ENCODE measurements around the gene SUN1.
A peak's percentile ranks its signal among the peaks of the same experiment; 100 is the strongest.
"Not testable (repeated sequence)": the region's sequence is repeated elsewhere in the genome, so short reads cannot be mapped to it uniquely, and the experiment has no call there.

Gene SUN1, protein sequence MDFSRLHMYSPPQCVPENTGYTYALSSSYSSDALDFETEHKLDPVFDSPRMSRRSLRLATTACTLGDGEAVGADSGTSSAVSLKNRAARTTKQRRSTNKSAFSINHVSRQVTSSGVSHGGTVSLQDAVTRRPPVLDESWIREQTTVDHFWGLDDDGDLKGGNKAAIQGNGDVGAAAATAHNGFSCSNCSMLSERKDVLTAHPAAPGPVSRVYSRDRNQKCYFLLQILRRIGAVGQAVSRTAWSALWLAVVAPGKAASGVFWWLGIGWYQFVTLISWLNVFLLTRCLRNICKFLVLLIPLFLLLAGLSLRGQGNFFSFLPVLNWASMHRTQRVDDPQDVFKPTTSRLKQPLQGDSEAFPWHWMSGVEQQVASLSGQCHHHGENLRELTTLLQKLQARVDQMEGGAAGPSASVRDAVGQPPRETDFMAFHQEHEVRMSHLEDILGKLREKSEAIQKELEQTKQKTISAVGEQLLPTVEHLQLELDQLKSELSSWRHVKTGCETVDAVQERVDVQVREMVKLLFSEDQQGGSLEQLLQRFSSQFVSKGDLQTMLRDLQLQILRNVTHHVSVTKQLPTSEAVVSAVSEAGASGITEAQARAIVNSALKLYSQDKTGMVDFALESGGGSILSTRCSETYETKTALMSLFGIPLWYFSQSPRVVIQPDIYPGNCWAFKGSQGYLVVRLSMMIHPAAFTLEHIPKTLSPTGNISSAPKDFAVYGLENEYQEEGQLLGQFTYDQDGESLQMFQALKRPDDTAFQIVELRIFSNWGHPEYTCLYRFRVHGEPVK

DNA sequence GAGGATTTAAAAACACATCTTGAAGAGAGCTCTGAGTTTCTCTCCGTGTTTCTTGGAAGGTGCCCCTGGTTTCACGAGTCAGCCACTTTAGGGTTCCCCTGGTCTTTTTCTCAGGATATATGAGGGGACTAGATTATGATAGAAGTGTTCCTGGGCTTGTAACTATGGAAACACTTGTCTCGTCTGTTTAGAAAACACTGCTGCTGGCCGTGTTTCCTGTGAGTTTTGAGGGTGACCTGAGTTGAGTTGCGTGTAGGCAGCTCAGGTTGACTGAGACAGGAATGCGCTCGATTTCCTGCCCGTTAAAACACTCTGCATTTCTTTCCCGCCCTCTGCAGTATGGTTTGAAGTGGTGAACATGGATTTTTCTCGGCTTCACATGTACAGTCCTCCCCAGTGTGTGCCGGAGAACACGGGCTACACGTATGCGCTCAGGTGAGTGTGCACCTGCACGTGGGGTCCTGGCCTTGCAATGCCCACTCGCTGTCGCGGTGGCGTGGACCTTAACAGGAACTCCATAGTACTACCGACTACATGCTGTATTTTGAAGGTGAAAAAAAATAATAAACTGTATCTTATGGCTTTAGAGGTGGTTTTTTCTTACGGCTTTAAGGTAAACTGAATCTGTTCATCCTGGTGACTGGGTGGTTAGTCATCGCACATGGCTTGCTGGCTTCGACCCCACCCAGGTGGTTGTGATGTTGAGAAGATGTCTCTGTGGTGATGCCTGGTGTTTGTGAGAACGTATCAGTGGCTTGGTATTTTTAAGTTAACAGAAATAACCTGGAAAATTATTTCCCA, at the start of gene SUN1:
SUN1 (plus strand) TSS at position 310 of the 801 bp plus-strand sequence; CDS start at position 359, 49 bp downstream.
- peak; percentile 66 for DNase-seq (ENCODE audit: low read depth)

DNA sequence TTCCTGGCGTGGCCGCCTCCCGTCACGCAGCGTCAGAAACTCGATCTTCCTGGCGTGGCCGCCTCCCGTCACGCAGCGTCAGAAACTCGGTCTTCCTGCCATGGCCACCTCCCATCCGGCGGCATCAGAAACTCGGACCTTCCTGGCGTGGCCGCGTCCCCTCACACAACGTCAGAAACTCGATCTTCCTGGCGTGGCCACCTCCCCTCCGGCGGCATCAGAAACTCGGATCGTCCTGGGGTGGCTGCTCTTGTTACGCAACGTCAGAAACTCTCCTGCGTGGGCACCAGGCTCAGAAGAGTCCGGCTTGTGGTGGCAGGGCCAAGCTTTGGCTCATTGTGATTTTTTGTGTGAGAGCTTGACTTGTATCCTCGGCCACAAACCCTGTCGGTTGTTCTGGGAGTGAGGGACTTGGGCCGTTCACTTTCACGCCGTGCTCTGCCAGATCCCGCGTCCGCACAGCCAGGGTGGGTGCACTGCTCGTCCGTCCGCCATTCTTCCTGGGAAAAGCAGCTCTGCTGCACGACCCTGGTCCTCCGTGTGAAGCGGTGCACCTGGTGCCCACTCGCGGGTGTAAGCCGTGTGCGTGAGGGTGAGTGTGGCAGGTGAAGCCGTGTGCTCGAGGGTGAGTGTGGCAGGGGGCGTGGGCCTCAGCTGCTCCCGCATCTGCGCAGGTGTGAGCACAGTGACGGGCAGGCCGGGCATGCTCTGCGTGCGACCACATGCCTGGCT, 49.4 kb upstream of the SUN1 start:
- no peak for DNase-seq (ENCODE audit: low read depth)

DNA sequence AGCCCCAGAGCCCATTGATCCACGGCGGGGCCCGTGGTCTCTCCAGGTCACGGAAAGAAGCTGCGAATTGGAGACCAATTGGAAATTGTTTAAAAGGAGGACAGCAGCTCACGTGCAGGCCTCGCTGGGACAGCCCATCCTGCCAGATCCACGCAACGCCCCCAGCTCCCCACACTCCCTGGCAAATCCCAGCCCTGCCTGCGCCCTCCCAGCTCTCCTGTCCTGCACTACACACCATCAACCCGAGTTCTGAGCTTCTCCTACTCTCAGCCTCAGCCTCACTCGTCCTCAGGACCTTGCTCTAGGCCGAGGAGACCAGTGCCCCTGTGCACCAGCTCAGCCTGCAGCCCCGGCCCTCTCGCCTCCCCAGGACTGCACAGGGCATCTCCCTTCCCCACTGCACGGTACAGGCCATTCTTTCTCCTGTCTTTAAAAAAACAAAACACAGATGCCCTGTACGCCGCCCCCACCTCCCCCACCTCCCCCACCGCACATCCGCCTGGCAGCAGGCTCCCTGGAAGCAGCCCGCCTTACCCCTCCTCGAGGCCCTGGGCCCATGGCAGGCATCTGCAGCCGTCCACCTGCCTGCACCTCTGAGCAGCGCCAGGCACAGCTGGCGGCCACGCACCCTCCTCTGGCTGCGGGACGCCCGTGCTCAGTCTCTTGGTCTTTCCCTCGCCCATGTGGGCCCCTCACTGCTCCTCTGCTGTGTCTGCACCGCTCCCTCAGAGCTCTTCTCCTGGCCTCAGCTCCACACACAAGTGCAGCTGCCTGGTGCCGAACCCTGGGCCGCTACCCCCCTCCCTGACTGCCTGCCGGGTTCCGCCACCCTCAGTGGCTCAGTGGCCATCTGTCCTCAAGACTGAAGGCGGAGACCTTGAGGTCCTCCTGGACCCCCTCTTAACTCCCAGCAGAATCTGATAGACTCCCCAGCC, 48.5 kb upstream of the SUN1 start:
- no peak for DNase-seq (ENCODE audit: low read depth)

DNA sequence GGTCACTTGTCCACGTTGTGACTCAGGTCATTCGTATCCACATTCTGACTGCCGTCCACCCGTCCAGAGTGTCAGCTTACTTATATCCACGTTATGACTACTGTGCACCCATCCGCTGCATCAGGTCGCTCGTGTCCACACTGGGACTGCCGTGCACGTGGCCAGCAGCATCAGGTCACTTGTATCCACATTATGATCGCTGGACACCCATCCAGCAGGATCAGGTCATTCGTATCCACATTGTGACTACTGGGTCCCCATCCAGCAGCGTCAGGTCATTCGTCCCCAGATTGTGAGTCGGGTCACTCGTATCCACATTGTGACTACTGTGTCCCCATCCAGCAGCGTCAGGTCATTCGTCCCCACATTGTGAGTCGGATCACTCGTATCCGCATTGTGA, 47.3 kb upstream of the SUN1 start:
- DNase-seq (ENCODE audit: low read depth) = no peak

DNA sequence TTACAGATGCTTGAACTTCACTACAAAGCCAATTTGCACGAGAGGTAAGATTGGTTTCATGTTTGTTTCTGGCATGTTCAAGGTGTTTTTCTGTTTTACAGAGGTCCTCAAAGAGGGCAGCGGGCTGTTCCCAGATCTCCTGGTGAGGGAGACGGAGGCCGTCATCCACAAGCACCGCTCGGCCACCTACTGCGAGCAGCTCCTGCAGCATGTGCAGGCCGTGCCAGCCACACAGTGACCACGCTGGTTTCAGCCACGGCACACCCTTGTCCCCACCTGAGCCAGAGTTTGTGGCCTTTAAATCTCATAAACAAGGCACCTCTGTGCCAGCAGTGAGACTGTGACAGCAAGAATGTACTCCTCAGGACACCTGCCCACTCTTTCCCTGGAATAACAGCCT, 46.9 kb upstream of the SUN1 start:
- no peak for DNase-seq (ENCODE audit: low read depth)

DNA sequence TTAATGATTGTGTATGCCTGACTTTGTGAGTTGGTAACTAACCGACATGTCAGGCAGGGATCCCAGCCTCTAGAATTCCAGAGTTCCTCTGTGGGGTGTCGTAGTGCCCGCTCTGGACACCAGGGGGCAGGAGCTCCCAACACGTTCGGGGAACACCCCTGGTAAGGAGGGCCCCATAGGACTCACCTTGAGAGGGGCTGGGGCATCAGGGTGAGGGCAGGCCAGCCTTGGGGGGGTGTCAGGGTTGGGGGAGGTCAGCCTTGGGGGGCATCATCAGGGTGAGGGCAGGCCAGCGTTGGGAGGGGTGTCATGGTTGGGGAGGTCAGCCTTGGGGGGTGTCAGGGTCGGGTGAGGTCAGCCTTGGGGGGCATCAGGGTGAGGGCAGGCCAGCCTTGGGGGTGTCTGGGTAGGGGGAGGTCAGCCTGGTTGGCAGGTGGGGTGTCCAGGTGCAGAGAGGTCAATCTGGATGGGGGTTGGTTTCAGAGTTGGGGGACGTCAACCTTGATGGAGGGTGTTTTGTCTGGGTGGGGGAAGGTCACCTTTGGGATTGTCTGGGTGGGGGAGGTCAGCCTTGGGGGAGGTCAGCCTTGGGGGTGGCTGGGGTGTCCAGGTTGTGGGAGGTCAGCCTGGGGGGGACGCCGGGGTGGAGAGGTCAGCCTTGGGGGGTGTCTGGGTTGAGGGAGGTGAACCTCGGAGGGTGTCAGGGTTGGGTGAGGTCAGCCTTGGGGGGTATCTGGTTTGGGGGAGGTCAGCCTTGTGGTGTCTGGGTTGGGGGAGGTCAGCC, 45.6 kb upstream of the SUN1 start:
- DNase-seq (ENCODE audit: low read depth) = peak; percentile 56

DNA sequence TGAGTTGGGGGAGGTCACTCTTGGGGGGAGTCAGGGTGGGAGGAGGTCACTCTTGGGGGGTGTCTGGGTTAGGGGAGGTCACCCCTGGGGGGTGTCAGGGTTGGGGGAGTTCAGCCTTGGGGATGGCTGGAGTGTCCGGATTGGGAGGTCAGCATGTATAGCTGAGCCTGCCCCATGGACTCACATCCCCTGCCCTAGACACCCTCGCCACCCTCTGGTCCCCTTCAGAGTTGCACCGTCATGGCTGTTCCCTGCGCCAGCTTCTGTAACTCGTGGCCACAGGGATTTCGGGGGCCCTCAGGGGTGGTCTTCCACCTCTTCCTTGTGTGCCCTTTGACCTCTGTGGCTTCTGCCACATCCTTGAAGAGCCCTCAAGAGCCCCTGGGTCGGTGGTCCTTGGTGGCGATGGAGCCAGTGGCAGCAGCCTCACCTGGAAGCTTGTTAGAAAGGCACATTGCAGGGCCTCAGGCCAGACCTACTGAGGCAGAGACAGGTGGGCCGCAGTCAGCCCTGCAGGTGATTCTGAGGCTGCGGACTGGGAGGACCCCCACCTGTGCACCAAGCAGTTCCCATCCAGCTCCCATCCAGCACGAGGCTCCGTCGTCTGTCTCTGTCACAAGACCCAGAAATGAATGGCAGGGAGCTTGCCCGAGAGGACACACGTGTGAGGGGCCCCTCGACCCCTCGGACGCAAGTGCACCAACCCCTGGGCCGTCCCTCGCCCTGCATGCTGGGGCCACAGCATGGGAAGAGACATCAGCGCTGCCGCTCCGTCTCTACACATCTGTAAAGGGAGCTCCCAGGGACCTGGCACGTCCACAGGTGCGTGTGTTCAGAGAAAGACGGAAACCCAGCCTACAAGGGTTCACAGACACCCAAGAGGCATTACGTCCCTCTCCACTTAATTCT, 44.7 kb upstream of the SUN1 start:
- DNase-seq (ENCODE audit: low read depth) = no peak

DNA sequence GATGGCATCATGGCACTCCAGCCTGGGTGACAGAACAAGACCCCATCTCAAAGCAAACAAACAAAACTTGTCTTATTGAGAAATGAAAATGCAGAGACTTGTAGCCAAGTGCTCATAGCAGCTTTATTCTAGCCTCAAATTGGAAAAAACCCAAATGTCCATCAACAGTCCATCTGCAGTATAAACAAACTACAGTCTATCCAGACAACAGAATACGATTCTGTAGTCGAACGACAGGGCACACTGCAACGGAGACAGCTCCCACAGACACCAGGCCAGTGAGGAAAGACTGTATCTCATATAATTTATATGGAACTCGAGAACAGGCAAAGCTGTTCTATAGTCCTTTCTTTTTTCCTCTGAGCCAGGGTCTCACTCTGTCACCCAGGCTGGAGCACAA, 40.8 kb upstream of the SUN1 start:
- no peak for DNase-seq (ENCODE audit: low read depth)

DNA sequence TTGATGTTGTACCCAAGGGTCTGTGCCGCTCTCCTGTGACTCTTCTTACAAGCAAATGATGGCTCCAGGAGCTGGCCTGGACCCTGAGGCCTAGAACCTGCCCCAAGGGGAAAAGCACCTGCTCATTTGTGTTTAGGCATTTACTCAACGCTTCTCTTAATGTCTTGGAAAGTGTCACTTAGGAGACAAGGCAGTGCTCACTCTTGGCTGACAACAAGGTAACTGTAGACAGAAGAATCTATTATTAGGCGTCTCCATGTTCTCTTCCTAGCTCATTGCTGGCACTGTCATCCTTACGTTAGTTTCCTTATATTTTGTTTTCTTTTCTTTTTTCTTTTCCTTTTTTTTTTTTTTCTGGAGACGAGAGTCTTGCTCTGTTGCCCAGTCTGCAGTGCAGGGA, 38.1 kb upstream of the SUN1 start:
- no peak for DNase-seq (ENCODE audit: low read depth)

DNA sequence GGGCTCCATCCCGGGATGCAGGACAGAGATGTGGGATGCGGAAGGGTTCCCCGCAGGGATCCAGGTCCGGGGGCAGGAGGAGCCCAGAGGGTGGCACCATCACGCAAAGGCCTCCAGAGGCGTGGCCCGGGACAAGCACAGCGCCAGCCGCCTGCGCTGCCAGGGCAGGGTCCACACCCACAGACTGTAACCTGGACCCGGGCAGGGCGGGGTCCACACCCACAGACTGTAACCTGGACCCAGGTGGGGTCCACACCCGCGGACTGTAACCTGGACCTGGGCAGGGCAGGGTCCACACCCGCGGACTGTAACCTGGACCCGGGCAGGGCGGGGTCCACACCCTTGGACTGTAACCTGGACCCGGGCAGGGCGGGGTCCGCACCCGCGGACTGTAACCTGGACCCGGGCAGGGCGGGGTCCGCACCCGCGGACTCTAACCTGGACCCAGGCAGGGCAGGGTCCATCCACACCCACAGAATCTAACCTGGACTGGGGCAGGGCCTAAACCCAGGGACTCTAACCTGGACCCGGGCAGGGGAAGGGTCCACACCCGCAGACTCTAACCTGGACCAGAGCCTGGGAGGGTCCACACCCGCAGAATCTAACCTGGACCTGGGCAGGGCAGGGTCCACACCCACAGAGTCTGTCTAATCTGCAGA, 37.5 kb upstream of the SUN1 start:
- DNase-seq (ENCODE audit: low read depth) = no peak

DNA sequence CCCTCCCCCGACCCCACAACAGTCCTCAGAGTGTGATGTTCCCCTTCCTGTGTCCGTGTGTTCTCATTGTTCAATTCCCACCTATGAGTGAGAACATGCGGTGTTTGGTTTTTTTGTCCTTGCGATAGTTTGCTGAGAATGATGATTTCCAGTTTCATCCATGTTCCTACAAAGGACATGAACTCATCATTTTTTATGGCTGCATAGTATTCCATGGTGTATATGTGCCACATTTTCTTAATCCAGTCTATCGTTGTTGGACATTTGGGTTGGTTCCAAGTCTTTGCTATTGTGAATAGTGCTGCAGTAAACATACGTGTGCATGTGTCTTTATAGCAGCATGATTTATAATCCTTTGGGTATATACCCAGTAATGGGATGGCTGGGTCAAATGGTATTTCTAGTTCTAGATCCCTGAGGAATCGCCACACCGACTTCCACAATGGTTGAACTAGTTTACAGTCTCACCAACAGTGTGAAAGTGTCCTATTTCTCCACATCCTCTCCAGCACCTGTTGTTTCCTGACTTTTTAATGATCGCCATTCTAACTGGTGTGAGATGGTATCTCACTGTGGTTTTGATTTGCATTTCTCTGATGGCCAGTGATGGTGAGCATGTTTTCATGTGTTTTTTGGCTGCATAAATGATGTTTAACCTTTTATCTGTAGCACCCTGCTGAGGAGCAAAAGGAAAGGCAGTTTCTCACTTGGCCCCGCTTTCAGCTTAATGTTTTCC, 35.7 kb upstream of the SUN1 start:
- DNase-seq (ENCODE audit: low read depth) = not testable (repeated sequence)

DNA sequence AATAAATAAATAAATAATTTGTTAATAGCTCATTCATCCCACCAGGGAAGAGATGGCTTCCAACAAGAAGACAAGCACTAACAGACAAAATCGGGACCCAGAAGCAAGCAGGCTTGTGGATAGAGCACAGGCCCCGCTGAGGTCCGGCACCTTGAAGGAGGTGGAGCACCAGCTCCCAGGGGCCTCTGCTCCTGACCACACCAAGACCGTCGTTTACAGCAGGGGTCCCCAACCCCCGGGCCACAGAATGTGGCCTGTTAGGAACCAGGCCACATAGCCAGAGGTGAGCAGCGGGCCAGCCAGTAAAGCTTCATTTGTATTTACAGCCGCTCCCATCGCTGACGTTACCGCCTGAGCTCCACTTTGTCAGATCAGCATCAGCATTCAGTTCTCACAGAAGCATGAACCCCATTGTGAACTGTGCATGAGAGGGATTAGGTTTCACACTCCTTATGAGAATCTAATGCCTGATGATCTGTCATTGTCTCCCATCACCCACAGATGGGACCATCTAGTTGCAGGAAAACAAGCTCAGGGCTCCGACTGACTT, 33.3 kb upstream of the SUN1 start:
- no peak for DNase-seq (ENCODE audit: low read depth)

DNA sequence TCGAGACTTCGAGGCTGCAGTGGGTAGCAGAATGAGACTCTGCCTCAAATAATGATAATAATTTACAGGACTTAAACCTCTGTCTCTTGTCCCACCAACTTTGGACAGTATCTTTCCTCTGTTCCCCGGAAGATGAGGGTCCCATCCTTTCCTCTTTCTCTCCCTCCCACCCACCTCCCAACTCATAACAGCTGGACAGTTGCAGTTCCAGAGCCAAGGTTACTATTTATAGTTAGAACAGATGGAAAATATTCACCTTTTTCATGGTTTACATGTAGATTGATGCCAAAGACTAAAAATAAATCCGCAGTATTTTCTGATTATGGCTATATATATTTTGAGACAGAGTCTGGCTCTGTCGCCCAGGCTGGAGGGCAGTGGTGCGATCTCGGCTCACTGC, 31.6 kb upstream of the SUN1 start:
- DNase-seq (ENCODE audit: low read depth) = no peak

DNA sequence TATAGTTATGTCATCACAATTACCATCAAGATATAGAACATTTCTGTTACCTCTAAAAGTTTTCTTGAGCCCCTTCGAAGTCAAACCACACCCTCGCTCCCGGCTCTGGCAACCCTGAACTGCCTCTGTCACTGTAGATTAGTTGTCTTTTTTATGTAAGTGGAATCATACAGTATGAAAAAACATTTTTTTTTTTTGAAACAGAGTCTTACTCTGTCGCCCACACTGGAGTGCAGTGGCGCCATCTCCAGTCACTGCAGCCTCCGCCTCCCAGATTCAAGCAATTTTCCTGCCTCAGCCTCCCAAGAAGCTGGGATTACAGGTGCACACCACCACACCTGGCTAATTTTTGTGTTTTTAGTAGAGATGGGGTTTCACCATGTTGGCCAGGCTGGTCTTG, 30.9 kb upstream of the SUN1 start:
- DNase-seq (ENCODE audit: low read depth) = not testable (repeated sequence)

DNA sequence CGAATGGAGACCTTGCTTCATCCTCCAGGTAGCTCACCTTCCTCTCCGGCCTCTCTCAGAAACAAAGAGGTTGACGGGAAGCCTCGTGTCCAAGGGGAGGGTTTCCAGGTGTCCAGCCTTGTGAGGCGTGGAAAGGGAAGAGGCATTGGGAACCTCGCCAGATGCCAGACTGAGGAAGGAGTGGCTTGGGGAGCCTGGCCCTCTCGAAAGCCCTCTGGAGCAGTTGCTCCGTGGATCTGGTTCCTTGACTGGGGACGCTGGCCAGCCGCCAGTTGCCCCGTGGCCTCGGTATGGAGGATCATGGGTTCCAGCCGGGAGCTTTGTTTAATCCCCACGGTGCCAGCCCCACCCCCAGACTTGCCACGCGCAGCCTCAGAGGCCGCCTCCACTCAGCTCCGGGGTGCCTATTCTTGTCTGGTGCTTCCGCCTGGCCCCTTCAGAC, 30.3 kb upstream of the SUN1 start:
- DNase-seq (ENCODE audit: low read depth) = no peak

DNA sequence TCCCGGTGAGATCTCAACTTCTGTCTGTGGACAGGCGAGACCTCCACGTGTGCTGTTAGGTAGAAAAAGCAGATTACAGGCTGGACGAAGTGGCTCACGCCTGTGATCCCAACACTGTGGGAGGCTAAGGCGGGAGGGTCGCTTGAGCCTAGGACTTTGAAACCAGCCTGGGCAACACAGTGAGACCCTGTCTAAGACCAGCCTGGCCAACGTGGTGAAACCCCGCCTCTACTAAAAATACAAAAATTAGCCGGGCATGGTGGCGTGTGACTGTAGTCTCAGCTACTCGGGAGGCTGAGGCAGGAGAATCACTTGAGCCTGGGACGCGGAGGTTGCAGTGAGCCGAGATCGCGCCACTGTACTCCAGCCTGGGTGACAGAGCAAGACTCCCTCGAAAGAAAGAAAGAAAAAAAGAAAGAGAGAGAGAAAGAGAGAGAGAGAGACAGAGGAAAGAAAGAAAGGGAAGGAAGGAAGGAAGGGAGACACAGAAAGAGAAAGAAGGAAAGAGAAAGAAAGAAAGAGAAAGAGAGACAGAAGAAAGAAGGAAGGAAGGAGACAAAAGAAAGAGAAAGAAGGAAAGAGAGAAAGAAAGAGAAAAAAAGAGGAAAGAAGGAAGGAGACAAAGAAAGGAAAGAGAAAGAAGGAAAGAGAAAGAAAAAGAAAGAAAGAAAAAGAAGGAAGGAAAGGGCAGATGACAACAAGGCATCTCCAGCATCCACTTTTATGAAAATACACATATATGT, 29.6 kb upstream of the SUN1 start:
- no peak for DNase-seq (ENCODE audit: low read depth)

DNA sequence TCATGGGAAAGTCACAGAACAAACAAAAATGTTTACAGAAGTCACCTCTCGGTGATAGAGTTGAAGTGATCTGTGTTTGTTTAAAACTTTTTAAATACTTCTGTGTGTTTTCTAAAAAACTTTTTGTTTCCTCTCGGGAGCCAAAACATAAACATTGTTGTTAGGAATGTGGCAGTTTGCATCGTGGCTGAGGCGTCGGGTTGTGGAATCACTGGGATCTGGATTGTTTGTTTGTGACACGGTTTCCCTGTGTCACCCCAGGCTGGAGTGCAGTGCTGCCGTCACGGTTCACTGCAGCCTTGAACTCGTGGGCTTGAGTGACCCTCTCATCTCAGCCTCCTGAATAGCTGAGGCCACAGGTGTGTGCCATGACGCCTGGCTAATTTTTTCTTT, 29.0 kb upstream of the SUN1 start:
- DNase-seq (ENCODE audit: low read depth) = no peak

Data from activated T-cell treated with anti-CD3 and anti-CD28 coated beads for 24 hours (primary cell).